Activated CD4-positive, alpha-beta T cell treated with anti-CD3 and anti-CD28 coated beads, Interleukin-10, Interleukin-2, amounts not matched to agents 100 ng/mL and 50 ng/mL, durations not matched to agents 16 hours and 8 hours (primary cell): ENCODE measurements around the gene RASAL1.

Source experiments
- DNase-seq: peaks from one replicate; pipeline ENCODE4 v3.0.0-alpha.2; 2020

The RASAL1 gene

GRCh38 chr12:113055594-113056380 is 79.8 kb downstream of the RASAL1 start:
- DNase-seq, result no peak

- DNase-seq, result no peak
Measured at GRCh38 chr12:113054948-113055486, 80.5 kb downstream of the RASAL1 start.

GRCh38 chr12:113052326-113052725 is 83.2 kb downstream of the RASAL1 start:
- no peak for DNase-seq

GRCh38 chr12:113051759-113052158 is 83.8 kb downstream of the RASAL1 start:
- no peak for DNase-seq

- no peak for DNase-seq
Measured at GRCh38 chr12:113050795-113051194, 84.8 kb downstream of the RASAL1 start.

- no peak for DNase-seq
Measured at GRCh38 chr12:113049976-113050742, 85.4 kb downstream of the RASAL1 start.
